Sigmoid colon (tissue), 4 donors: Measurements from ENCODE around the gene SRGAP1.

Source experiments
- CTCF ChIP-seq, 4 experiments: fragments of 450-650 bp in 3 of 4; fragments of 200-600 bp in 1 of 4; IDR thresholded peaks; one replicate each; pipeline ENCODE4 v1.5.1; 2016 to 2019; ENCODE audit warnings: antibody characterized with exemption in 4 of 4, mild to moderate bottlenecking in 3 of 4, moderate library complexity in 2 of 4
- EP300 ChIP-seq, 4 donors: sonication (generic); formaldehyde crosslinking; IDR thresholded peaks; one replicate each; pipeline ENCODE4 v1.6.1; 2017; ENCODE audit warnings: antibody characterized with exemption in 4 of 4
- POLR2A ChIP-seq, 2 donors: fragments of 450-650 bp; IDR thresholded peaks; one replicate each; pipeline ENCODE4 v1.6.1; 2016; ENCODE audit warnings: antibody characterized with exemption in 2 of 2, mild to moderate bottlenecking in 2 of 2, moderate library complexity in 2 of 2

DNA sequence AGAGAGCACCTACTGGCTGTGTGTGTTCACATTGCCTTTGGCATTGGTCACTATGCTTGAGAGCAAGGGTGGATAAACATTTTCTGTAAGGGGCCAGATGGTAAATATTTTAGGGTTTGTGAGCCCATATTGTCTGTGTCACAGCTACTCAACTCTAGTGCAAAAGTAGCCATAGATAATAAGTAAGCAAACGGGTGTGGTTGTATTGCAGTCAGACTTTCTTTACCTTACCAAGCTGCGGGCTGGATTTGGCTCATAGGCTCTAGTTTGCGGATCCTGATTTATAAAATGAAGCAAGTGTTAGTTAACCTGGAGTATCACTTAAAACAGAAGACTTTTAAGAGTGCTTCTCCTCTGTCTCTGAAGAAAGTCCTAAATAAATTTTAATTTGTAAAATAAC lies 208.6 kb downstream of the SRGAP1 start:
- TF ChIP-seq POLR2A (IDR thresholded peaks at IDR 0.05), result no peak
- TF ChIP-seq CTCF (IDR thresholded peaks at IDR 0.05), result no peak
- no peak for TF ChIP-seq EP300 (IDR thresholded peaks at IDR 0.05)
